Measurements from ENCODE around the gene PRICKLE2.
"Not testable (repeated sequence)": the region's sequence is repeated elsewhere in the genome, so short reads cannot be mapped to it uniquely, and the experiment has no call there.

PRICKLE2 gene

GRCh38 chr3:64098670-64099069, 126.6 kb downstream of the PRICKLE2 start:
- no peak for DNase-seq (ENCODE audit: low read depth)

- DNase-seq (ENCODE audit: low read depth), result no peak
These were observed 127.3 kb downstream of the PRICKLE2 start for GRCh38 chr3:64097920-64098319.

- DNase-seq (ENCODE audit: low read depth), result no peak
These were observed 129.5 kb downstream of the PRICKLE2 start for GRCh38 chr3:64095802-64096201.

GRCh38 chr3:64094713-64095079, 130.6 kb downstream of the PRICKLE2 start:
- no peak for DNase-seq (ENCODE audit: low read depth)

- DNase-seq (ENCODE audit: low read depth), result no peak
These were observed 131.2 kb downstream of the PRICKLE2 start for GRCh38 chr3:64093825-64094712.

GRCh38 chr3:64093211-64093610, 132.1 kb downstream of the PRICKLE2 start:
- no peak for DNase-seq (ENCODE audit: low read depth)

- no peak for DNase-seq (ENCODE audit: low read depth)
These were observed 133.8 kb downstream of the PRICKLE2 start for GRCh38 chr3:64091501-64091900.

GRCh38 chr3:64089386-64089785, 135.9 kb downstream of the PRICKLE2 start:
- not testable (repeated sequence) for DNase-seq (ENCODE audit: low read depth)

- no peak for DNase-seq (ENCODE audit: low read depth)
These were observed 136.7 kb downstream of the PRICKLE2 start for GRCh38 chr3:64088408-64089205.

- DNase-seq (ENCODE audit: low read depth), result no peak
These were observed 138.6 kb downstream of the PRICKLE2 start for GRCh38 chr3:64086479-64087252.

GRCh38 chr3:64084640-64085039, 140.6 kb downstream of the PRICKLE2 start:
- no peak for DNase-seq (ENCODE audit: low read depth)

- no peak for DNase-seq (ENCODE audit: low read depth)
These were observed 141.7 kb downstream of the PRICKLE2 start for GRCh38 chr3:64083575-64083974.

GRCh38 chr3:64082961-64083541, 142.2 kb downstream of the PRICKLE2 start:
- no peak for DNase-seq (ENCODE audit: low read depth)

- DNase-seq (ENCODE audit: low read depth), result no peak
These were observed 142.9 kb downstream of the PRICKLE2 start for GRCh38 chr3:64082411-64082810.

- DNase-seq (ENCODE audit: low read depth), result no peak
These were observed 144.0 kb downstream of the PRICKLE2 start for GRCh38 chr3:64081235-64081630.

- DNase-seq (ENCODE audit: low read depth), result no peak
These were observed 144.5 kb downstream of the PRICKLE2 start for GRCh38 chr3:64080616-64081234.

GRCh38 chr3:64079369-64080150, 145.7 kb downstream of the PRICKLE2 start:
- DNase-seq (ENCODE audit: low read depth), result no peak

GRCh38 chr3:64078966-64079365, 146.3 kb downstream of the PRICKLE2 start:
- no peak for DNase-seq (ENCODE audit: low read depth)

- DNase-seq (ENCODE audit: low read depth), result no peak
These were observed 150.2 kb downstream of the PRICKLE2 start for GRCh38 chr3:64074895-64075679.

GRCh38 chr3:64074060-64074459, 151.2 kb downstream of the PRICKLE2 start:
- DNase-seq (ENCODE audit: low read depth), result no peak

Measured in T follicular helper cell (primary cell).